ENCODE data around the gene SAMD10.

DNA sequence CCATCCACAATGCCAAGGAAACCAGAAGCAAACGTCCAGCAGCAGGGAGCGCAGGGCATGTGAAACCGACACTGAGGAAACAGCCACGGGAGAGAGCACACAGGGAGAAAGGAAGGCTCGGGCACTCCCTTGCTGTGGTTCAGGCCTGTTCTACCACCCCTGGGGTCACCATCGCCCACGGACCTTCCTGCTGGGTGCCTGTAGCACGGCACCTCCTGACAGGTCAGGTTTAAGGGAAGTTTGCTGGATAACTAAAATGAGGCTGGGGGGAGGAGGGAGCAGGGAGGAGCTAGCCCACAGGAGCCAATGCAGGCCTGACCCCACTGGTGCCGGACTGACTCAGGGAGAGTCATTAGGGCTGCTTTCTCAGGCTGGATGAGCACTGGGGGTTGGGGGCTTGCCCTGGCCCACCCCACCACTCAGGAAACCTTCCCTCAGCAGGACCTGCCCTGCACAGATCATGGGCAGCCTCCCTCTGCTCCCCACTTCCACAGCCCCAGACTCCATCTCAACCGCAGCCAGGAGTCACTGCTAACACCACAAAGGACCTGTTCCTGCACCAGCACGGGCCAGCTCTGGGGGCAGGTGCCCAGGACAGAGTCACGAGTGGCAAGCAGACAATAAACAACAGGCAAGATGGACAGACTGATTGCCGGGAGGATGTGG, 25.5 kb downstream of the SAMD10 start:
- TF ChIP-seq GATA2 (IDR thresholded peaks at IDR 0.05; ENCODE audit: low read depth, low read length): no peak
- TF ChIP-seq GATA3 (IDR thresholded peaks at IDR 0.05; ENCODE audit: low read depth, low read length): no peak

Data from SH-SY5Y (cell line).